ENCODE results near the gene RGS9.

RGS9 gene

GRCh38 chr17:65123757-65124675 is 13.2 kb upstream of the RGS9 start:
- peak overlapping the region; percentile 75 for H3K27ac ChIP-seq (replicated peaks)
- no peak for DNase-seq (ENCODE audit: low read depth in 1 of 2, low spot score in 1 of 2)
- H3K4me3 ChIP-seq (replicated peaks; ENCODE audit: insufficient read depth, low read length): no peak overlapping the region
- no peaks in the 10 kb centered on the region for H3K27me3 ChIP-seq (ENCODE audit: insufficient read depth, poor library complexity, severe bottlenecking)
- TF ChIP-seq GABPA (IDR thresholded peaks at IDR 0.05; ENCODE audit: low read depth) (no peak), CTCF (IDR thresholded peaks at IDR 0.05; ENCODE audit: insufficient read depth, low read length) (no peak), REST (IDR thresholded peaks at IDR 0.05; ENCODE audit: insufficient replicate concordance, low read depth) (no peak), SPI1 (IDR thresholded peaks at IDR 0.05; ENCODE audit: borderline replicate concordance, low read depth) (no peak), POLR2AphosphoS5 (IDR thresholded peaks at IDR 0.05; ENCODE audit: low read depth) (no peak)

GRCh38 chr17:65130832-65131231 is 6.3 kb upstream of the RGS9 start:
- no peak overlapping the region for H3K27ac ChIP-seq (replicated peaks)
- H3K27me3 ChIP-seq (ENCODE audit: insufficient read depth, poor library complexity, severe bottlenecking): no peaks in the 10 kb centered on the region
- no peak overlapping the region for H3K4me3 ChIP-seq (replicated peaks; ENCODE audit: insufficient read depth, low read length)
- peak in 1 of 2 experiments; percentile 21 for DNase-seq (ENCODE audit: low read depth in 1 of 2, low spot score in 1 of 2)
- TF ChIP-seq CTCF (IDR thresholded peaks at IDR 0.05; ENCODE audit: insufficient read depth, low read length) (no peak), POLR2AphosphoS5 (IDR thresholded peaks at IDR 0.05; ENCODE audit: low read depth) (no peak), SPI1 (IDR thresholded peaks at IDR 0.05; ENCODE audit: borderline replicate concordance, low read depth) (peak; percentile 64; the same call in 1 of the 2 replicates), REST (IDR thresholded peaks at IDR 0.05; ENCODE audit: insufficient replicate concordance, low read depth) (no peak), GABPA (IDR thresholded peaks at IDR 0.05; ENCODE audit: low read depth) (no peak)

- Histone ChIP-seq H3K27ac (replicated peaks) (no peak overlapping the region), H3K27me3 (ENCODE audit: insufficient read depth, poor library complexity, severe bottlenecking) (no peaks in the 10 kb centered on the region), H3K4me3 (replicated peaks; ENCODE audit: insufficient read depth, low read length) (no peak overlapping the region)
- no peak for DNase-seq (ENCODE audit: low read depth in 1 of 2, low spot score in 1 of 2)
- TF ChIP-seq POLR2AphosphoS5 (IDR thresholded peaks at IDR 0.05; ENCODE audit: low read depth): no peak
- TF ChIP-seq GABPA (IDR thresholded peaks at IDR 0.05; ENCODE audit: low read depth): no peak
- TF ChIP-seq CTCF (IDR thresholded peaks at IDR 0.05; ENCODE audit: insufficient read depth, low read length): no peak
- TF ChIP-seq SPI1 (IDR thresholded peaks at IDR 0.05; ENCODE audit: borderline replicate concordance, low read depth): no peak
- TF ChIP-seq REST (IDR thresholded peaks at IDR 0.05; ENCODE audit: insufficient replicate concordance, low read depth): no peak
Observed at GRCh38 chr17:65131240-65131639, 5.9 kb upstream of the RGS9 start.

All from HL-60 (cell line).